SK-N-DZ (cell line): ENCODE data around the gene LUC7L2.
"Not testable (repeated sequence)": the region's sequence is repeated elsewhere in the genome, so short reads cannot be mapped to it uniquely, and the experiment has no call there.

Experiments
- DNase-seq: peaks from one replicate; pipeline ENCODE4 v3.0.0-alpha.2; 2015; ENCODE audit warnings: low spot score
- small RNA-seq, 2 experiments: library from RNA; depleted of rRNA; stranded (forward); fragments of <200 nt; gene quantifications; one replicate each; pipeline ENCODE3, GENCODE V24; 2014

The LUC7L2 gene

DNA sequence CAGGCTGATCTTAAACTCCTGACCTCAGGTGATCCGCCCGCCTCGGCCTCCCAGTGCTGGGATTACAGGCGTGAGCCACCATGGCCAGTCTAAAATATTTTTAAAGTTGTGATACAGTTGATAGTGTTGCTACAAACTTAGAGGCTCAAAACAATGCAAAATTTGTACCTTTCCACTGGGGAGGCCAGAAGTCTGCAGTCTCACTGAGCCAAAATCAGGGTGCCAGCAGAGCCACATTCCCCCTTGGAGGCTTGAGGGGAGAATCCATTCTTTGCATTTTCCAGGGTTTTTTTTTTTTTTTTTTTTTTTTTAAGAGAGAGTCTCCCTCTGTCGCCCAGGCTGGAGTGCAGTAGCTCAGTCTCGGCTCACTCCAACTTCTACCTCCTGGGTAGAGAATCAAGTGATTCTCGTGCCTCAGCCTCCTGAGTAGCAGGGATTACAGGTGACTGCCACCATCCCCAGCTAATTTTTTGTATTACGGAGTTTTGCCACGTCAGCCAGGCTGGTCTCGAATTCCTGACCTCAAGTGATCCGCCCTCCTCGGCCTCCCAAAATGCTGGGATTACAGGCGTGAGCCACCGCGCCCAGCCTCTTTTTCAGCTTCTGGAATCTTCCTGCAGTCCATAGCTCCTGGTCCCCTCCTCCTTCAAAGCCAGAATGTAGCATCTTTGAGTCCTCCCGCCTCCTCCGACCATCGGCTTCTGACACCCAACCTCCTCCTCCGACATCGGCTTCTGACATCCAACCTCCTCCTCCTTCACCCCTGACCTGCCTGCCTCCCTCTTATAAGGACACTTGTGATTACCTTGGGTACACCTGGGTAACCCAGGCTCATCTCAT, 86.6 kb downstream of the LUC7L2 start:
- DNase-seq: no peak

DNA sequence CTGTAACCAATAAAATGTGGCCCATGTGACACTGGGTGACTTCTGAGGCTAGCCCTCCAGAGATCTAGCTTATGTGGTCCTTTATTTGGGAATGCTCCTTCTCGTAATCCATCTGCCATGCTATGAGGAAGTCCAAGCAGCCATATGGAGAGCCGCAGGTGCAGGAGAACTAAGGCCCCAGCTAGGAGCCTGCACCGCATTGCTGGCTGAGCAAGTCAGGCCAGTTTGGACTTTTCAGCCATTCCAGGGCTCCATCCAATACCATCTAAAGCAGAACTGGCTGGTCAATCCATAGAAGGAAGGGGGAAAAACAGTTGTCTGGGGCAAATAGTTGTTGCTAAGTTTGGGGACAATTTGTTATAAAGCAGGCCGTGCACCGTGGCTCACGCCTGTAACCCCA, 91.2 kb downstream of the LUC7L2 start:
- no peak for DNase-seq

DNA sequence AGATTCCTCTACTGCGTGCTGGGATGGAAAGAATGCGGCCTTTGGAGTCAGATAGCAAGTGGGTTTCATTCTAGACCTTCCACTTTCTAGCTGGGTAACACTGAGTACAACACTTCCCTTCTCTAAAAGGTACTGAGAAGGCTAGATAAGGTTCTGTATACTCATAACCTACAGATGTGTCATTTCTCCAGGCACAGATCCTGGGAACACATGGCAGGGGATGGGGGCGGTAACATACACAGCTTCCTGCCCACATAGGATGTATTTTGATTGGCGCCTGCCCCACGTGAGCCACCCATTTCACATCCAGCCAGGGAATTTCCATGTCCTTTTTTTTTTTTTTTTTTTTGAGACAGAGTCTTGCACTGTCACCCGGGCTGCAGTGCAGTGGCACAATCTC, 91.9 kb downstream of the LUC7L2 start:
- no peak for DNase-seq

DNA sequence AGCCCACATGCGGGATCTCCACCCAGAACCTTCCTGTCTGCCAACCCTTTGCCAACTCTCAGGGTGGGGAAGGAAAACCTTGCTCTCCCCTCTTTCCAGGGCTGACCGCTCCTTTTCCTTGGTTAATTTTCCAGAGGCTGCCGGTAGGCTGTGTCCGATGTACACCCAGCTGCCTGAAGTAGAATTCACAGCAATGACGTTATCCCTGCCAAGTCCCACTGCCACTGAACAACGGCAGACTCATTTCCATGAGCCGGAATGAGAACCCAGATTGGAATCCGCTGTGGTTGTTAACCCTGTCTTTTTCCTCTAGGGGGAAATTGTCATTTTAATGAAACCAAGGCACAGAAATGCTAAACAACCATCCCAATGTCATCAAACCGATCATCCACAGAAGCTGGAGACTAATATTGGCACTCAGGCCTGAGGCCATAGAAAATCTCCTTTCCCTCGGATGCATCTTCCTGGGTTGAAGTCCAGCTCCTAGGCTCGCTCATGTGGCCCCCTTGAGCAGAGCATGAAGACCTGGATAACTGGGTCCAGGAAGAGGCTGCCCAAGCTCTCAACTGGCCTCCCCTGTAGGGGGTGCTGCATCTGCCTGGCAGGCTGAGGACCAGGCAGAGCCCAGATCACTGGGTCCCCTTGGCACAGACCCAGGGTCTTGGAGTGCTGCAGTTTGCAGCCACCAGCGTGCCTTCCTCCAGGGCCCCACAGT, 93.4 kb downstream of the LUC7L2 start:
- no peak for DNase-seq

DNA sequence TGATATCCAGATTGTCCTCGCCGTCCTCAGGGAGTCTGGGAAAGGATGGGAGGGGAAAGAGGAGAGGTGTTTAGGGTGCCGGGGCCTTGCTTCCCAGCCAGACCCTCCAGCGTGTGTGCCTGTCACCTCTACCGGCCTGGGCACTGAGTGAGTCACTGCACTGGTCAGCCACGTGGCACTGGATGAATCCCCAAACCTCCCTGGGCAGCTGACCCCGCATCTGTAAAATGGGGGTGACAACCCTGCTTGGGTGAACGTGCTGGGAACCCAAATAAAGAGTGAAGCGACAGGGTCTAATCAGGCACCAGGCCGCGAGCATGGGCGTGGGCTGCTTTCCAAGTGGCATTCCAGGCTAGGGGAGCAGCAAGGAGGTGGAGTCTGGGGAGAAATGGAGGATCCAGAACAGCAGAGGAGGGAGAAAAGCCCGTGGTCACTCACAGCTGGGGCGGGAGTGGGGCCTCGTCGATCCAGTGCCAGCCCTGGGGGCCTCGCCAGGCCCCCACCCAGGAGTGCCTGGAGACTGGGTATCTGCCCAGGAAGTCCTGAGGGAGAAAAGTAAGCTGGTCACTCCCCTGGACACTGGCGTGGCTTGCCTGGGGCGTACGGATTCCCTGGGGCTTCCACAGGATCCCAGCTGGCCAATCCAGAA, 94.1 kb downstream of the LUC7L2 start:
- DNase-seq: no peak

DNA sequence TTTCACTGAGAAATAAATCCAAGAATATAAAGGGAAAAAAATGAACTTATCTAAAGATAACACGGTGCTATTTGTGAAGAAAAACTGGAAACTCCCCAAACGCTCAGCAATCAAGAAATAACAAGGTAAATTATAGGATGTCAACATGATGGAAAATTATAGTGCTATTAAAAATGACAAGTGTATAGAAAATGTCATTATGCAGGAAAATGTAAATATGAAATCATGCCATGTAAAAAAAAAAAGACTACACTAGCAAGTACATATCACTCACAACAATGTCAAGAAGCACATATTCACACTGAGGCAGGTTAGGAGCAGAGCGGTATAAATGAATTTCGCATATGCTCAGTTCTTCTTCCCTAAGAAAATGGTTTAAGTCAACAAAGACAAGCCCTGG, 96.1 kb downstream of the LUC7L2 start:
- DNase-seq: no peak

DNA sequence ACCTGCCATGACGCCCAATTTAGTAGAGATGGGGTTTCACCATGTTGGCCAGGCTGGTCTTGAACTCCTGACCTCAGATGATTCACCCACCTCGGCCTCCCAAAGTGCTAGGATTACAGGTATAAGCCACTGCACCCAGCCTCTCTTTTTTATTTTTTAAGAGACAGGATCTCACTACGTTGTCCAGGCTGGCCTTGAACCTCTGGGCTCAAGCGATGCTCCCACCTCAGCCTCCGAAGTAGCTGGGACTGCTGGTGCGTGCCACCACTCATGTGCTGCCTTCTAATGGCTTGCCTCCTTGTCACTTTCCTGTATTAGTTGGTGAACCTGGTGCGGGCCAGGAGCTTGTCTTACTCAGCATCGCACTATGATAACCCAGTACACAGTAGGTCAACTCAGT, 96.8 kb downstream of the LUC7L2 start:
- no peak for DNase-seq

DNA sequence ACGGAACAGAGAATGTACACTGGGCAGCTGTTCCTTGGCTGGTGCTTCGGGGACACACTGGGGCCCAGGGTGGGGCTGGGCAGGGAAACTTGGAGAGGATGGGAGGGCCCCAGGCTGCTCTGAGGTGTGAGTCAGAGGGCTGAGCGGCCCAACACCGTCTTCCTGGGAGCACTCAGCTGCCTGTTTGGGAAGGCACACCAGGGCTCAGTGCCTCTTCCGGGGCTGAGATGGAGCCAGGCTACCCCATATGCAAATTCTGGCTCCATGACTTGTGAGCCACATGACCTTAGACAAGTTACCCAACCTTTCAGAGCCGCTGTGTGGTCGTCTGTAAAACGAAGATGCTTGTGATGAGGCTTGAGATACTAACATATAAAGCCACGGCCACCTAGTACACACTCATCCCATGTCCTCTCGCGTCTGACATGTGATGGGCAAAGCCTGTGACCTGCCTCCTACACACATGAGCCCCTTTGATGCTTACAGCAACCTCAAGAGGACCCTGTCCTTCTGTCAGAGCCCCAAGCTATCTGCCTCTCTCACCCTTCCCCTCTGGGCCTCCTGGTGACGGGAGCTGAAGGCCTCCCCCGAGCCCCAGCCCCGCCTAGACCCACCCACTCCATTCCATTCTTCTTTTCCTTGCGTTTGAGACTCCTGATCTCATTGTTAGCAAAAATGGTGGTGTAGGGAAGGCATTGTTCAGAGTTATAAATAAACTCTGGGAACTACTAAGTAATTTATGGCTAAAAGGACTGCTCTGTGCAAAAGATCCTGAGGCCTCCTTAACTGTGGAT, 97.7 kb downstream of the LUC7L2 start:
- DNase-seq: no peak

DNA sequence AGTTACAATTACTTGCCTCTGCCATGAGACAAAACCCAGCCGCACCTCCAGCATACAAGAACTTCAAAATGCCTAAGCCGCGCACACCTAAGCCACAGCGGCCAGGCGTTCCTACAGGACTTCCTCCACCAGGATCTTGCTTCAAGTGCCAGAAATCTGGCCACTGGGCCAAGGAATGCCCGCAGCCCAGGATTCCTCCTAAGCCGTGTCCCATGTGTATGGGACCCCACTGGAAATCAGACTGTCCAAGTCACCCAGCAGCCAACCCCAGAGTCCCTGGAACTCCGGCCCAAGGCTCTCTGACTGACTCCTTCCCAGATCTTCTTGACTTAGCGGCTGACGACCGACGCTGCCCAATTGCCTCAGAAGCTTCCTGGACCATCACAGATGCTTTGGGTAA, 103.7 kb downstream of the LUC7L2 start:
- not testable (repeated sequence) for DNase-seq

DNA sequence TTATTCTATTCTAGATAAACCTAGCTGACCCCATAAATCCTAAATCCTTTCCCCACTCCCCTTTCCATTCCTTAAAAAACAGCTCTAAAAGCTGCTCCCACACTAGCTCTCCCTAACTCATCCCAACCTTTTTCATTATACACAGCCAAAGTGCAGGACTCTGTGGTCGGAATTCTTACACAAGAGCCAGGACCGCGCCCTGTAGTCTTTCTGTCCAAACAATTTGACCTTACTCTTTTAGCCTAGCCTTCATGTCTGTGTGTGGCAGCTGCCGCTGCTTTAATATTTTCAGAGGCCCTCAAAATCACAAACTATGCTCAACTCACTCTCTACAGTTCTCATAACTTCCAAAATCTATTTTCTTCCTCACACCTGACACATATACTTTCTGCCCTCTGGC, 104.8 kb downstream of the LUC7L2 start:
- not testable (repeated sequence) for DNase-seq

DNA sequence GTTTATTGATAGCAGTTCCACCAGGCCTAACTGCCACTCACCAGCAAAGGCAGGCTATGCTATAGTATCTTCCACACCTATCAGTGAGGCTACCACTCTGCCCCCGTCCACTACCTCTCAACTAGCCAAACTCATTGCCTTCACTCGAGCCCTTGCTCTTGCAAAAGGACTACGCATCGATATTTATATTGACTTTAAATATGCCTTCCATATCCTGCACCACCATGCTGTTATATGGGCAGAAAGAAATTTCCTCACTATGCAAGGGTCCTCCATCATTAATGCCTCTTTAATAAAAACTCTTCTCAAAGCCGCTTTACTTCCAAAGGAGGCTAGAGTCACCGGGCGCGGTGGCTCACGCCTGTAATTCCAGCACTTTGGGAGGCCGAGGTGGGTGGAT, 105.4 kb downstream of the LUC7L2 start:
- DNase-seq: not testable (repeated sequence)

DNA sequence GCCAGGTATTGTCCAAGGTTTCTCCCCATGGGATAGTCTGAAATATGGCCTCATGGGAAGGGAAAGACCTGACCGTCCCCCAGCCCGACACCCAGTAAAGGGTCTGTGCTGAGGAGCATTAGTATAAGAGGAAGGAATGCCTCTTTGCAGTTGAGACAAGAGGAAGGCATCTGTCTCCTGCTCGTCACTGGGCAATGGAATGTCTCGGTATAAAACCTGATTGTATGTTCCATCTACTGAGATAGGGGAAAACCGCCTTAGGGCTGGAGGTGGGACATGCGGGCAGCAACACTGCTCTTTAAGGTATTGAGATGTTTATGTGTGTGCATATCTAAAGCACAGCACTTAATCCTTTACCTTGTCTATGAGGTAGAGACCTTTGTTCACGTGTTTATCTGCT, 108.0 kb downstream of the LUC7L2 start:
- DNase-seq: not testable (repeated sequence)

DNA sequence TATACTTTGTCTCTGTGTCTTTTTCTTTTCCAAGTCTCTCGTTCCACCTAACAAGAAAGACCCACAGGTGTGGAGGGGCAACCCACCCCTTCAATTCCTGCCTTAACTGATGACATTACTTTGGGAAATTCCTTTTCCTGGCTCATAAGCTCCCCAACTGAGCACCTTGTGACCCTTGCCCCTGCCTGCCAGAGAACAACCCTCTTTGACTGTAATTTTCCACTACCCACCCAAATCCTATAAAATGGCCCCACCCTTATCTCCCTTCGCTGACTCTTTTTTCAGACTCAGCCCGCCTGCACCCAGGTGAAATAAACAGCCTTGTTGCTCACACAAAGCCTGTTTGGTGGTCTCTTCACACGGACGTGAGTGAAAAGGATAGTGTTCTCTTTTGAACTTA, 108.6 kb downstream of the LUC7L2 start:
- not testable (repeated sequence) for DNase-seq

DNA sequence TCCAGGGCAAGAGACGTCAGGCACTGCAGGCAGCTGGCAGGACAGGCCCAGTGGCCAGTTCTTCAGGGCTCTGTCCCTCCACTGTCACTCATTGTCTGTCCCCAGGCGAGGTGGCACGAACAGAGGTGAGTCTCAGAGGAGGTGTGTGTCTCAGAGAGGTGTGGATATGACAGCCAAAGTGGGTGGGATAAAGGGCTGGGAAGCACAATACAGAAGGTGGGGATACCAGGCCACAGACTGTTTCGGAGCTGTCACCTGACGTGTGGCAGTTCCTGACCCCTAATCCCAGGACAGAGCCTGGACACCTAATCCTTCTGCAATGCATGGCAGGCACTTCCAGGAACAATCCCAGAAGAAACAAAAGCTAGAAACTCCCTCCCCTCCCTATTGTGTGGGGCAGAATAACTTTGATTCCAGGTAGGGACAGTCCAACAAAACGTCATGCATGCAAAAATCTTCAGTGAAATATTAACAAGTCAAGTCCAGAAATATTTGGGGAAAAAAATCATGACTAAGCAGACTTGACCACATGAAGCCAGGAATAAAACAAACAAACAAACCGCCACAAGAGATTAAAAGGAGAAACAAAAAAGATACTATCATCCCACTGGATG, 112.2 kb downstream of the LUC7L2 start:
- DNase-seq: no peak

Small RNA genes within 50 kb of the gene (small RNA-seq; reads per million reads assigned to genes)
- gene RNU6-206P (0 reads per million in 2 experiments), gene RNU6-911P (0 to 0.03 reads per million in 2 experiments)
